H1 (cell line): Measurements from ENCODE around the gene RPN2. TPM values are rescaled to one million over a fixed set of nuclear protein-coding genes. Genes with fewer than 3 reads are reported as not detected.

ENCODE experiments used
- CBX8 ChIP-seq: fragments of 300-800, 300-1000 bp; sonication (generic); IDR thresholded peaks from 2 replicates; pipeline ENCODE4 v1.7.1; 2016; ENCODE audit warnings: low read depth, low read length, borderline replicate concordance
- CHD2 ChIP-seq: IDR thresholded peaks from 2 replicates; pipeline ENCODE4 v1.6.1; 2012; ENCODE audit warnings: low read length, improper control_type of control experiment
- FOSL1 ChIP-seq: IDR thresholded peaks from 2 replicates; pipeline ENCODE4 v1.6.1; 2011; ENCODE audit warnings: mild to moderate bottlenecking, low read depth, low read length, moderate library complexity; ENCODE audit not compliant: insufficient read depth
- KDM5A ChIP-seq: fragments of 200-600 bp; IDR thresholded peaks from 2 replicates; pipeline ENCODE4 v1.7.1; 2012; ENCODE audit warnings: mild to moderate bottlenecking, low read length, inconsistent platforms, mixed read lengths
- RXRA ChIP-seq: IDR thresholded peaks from 2 replicates; pipeline ENCODE4 v1.6.1; 2011; ENCODE audit warnings: low read depth, mild to moderate bottlenecking, low read length, moderate library complexity; ENCODE audit not compliant: insufficient read depth
- polyA plus RNA-seq, 7 experiments: library from polyadenylated mRNA; depleted of rRNA in 3 of 7; stranded (reverse) in 5 of 7; unstranded in 2 of 7; fragments of >200 nt in 5 of 7; fragments of 200-250 nt in 2 of 7; gene quantifications; 1 replicate in 5 of 7; 2 replicates in 1 of 7; 4 replicates in 1 of 7; pipeline versions ENCODE4 v1.2.1 to v1.2.3, GENCODE V29; 2011 to 2013; ENCODE audit warnings: missing spikeins in 2 of 7, mixed read lengths in 2 of 7
- total RNA-seq: library from RNA; stranded (reverse); fragmentation: NEBNext Ultra II Directional; extraction: Animal tissue kit (Norgen Biotek cat#: 25700); gene quantifications from 2 replicates; pipeline ENCODE4 v1.2.1, GENCODE V29; 2021
- TF ChIP-seq, protein P1 (sequence below): IDR thresholded peaks from 2 replicates; pipeline ENCODE4 v1.6.1; 2012; ENCODE audit warnings: inconsistent platforms
- TF ChIP-seq, protein P2 (sequence below): IDR thresholded peaks from 2 replicates; pipeline ENCODE4 v1.6.1; 2011; ENCODE audit warnings: low read length, improper control_type of control experiment
- TF ChIP-seq, protein P3 (sequence below): fragments of 300-600 bp; sonication (generic); IDR thresholded peaks from 2 replicates; pipeline ENCODE4 v1.7.1; 2012; ENCODE audit warnings: low read length, moderate library complexity, mild to moderate bottlenecking, inconsistent platforms; ENCODE audit not compliant: insufficient replicate concordance

The RPN2 gene
- total and polyA plus RNA-seq, 2 of the 8 experiments (the other 6 are each of a cell fraction or from before 2014, with no cell fraction given) = 236 to 379 TPM

DNA sequence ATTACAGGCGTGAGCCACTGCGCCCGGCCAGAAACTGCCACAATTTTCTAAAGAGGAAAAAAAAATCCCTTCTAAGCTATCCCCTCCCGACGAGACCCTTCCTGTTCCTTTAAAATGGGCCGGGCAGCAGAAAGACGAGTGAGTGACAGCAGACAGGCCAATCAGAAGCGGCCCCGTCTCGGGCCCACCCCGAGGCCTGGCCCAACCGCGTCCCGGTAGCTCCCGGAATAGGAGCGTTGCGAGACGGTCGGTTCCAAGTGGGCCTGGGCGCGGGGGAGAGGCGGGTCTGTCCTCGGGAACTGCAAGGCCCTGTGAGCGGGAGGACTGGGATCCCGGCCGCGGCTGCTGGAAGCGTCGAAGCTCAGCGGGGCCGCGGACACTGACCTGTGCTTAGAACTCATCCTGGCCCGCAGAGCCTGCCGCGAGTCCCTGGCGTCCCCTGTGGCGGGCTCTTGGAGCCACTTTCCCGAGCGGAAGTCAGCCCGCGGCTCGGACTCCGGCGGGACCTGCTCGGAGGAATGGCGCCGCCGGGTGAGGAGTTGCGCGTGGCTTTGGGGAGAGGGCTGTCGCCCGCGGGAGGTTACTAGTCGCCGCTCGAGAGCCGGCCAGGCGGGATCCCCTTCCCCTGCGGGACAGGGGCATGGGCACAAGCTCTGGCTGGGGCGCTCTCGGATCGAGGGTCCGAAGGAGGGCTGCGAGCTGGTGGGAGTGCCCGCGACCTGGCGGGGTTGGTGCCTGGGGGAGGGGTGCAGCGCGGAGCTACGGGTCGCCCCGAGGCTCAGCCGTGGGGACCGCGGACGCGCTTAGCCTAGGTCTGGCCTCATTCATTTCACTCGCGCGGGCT is at the start of gene RPN2, which contains the start of gene MROH8 (continued):
- TF ChIP-seq, protein P1, sequence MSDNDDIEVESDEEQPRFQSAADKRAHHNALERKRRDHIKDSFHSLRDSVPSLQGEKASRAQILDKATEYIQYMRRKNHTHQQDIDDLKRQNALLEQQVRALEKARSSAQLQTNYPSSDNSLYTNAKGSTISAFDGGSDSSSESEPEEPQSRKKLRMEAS = peak; percentile 32
- TF ChIP-seq FOSL1 = no peak
- no peak for TF ChIP-seq RXRA
- peak; percentile 84 for TF ChIP-seq CHD2
- TF ChIP-seq, protein P2, sequence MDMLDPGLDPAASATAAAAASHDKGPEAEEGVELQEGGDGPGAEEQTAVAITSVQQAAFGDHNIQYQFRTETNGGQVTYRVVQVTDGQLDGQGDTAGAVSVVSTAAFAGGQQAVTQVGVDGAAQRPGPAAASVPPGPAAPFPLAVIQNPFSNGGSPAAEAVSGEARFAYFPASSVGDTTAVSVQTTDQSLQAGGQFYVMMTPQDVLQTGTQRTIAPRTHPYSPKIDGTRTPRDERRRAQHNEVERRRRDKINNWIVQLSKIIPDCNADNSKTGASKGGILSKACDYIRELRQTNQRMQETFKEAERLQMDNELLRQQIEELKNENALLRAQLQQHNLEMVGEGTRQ = no peak
- TF ChIP-seq, protein P3, sequence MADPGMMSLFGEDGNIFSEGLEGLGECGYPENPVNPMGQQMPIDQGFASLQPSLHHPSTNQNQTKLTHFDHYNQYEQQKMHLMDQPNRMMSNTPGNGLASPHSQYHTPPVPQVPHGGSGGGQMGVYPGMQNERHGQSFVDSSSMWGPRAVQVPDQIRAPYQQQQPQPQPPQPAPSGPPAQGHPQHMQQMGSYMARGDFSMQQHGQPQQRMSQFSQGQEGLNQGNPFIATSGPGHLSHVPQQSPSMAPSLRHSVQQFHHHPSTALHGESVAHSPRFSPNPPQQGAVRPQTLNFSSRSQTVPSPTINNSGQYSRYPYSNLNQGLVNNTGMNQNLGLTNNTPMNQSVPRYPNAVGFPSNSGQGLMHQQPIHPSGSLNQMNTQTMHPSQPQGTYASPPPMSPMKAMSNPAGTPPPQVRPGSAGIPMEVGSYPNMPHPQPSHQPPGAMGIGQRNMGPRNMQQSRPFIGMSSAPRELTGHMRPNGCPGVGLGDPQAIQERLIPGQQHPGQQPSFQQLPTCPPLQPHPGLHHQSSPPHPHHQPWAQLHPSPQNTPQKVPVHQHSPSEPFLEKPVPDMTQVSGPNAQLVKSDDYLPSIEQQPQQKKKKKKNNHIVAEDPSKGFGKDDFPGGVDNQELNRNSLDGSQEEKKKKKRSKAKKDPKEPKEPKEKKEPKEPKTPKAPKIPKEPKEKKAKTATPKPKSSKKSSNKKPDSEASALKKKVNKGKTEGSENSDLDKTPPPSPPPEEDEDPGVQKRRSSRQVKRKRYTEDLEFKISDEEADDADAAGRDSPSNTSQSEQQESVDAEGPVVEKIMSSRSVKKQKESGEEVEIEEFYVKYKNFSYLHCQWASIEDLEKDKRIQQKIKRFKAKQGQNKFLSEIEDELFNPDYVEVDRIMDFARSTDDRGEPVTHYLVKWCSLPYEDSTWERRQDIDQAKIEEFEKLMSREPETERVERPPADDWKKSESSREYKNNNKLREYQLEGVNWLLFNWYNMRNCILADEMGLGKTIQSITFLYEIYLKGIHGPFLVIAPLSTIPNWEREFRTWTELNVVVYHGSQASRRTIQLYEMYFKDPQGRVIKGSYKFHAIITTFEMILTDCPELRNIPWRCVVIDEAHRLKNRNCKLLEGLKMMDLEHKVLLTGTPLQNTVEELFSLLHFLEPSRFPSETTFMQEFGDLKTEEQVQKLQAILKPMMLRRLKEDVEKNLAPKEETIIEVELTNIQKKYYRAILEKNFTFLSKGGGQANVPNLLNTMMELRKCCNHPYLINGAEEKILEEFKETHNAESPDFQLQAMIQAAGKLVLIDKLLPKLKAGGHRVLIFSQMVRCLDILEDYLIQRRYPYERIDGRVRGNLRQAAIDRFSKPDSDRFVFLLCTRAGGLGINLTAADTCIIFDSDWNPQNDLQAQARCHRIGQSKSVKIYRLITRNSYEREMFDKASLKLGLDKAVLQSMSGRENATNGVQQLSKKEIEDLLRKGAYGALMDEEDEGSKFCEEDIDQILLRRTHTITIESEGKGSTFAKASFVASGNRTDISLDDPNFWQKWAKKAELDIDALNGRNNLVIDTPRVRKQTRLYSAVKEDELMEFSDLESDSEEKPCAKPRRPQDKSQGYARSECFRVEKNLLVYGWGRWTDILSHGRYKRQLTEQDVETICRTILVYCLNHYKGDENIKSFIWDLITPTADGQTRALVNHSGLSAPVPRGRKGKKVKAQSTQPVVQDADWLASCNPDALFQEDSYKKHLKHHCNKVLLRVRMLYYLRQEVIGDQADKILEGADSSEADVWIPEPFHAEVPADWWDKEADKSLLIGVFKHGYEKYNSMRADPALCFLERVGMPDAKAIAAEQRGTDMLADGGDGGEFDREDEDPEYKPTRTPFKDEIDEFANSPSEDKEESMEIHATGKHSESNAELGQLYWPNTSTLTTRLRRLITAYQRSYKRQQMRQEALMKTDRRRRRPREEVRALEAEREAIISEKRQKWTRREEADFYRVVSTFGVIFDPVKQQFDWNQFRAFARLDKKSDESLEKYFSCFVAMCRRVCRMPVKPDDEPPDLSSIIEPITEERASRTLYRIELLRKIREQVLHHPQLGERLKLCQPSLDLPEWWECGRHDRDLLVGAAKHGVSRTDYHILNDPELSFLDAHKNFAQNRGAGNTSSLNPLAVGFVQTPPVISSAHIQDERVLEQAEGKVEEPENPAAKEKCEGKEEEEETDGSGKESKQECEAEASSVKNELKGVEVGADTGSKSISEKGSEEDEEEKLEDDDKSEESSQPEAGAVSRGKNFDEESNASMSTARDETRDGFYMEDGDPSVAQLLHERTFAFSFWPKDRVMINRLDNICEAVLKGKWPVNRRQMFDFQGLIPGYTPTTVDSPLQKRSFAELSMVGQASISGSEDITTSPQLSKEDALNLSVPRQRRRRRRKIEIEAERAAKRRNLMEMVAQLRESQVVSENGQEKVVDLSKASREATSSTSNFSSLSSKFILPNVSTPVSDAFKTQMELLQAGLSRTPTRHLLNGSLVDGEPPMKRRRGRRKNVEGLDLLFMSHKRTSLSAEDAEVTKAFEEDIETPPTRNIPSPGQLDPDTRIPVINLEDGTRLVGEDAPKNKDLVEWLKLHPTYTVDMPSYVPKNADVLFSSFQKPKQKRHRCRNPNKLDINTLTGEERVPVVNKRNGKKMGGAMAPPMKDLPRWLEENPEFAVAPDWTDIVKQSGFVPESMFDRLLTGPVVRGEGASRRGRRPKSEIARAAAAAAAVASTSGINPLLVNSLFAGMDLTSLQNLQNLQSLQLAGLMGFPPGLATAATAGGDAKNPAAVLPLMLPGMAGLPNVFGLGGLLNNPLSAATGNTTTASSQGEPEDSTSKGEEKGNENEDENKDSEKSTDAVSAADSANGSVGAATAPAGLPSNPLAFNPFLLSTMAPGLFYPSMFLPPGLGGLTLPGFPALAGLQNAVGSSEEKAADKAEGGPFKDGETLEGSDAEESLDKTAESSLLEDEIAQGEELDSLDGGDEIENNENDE = no peak
- no peak for TF ChIP-seq KDM5A
- no peak for TF ChIP-seq CBX8
